ENCODE measurements around the gene PMEPA1.

The PMEPA1 gene

DNA sequence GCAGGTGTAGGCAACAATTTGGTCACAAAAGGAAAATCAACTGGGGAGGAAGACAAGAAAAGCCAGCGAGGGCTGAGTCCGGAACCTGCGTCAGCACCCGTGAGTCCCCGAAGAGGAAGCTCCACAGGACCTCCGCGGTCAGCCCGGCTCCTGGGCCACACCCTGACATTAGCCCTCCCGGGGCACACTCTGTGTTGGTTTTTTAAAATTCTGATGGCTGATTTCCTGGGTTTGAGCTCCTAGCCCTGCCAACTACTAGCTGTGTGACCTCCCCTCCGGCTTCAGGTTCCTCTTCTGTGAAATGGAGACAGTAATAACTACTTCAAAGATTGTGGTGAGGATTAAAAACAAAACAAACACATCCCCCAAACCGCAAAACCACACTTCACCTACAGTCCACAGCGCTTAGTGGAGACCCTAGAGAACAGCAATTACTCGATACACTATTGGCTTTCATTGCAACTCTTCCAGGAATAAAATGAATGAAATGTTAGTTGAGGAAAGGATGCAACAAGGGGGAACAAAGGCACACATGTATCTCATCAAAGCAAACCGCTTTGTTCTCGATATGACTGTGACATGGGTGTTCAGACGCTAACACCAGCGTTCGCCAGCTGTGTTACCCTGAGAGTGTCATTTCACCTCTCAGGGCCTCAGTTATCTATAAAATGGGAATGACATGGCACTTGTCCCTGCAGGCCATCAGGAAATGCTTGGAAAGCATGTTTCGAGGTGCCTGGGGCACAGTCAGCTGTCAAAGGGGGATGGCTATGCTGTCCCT lies 90.6 kb downstream of the PMEPA1 start:
- no peak for DNase-seq

GRCh38 chr20:57618764-57619050 lies 91.1 kb downstream of the PMEPA1 start:
- no peak for DNase-seq

DNA sequence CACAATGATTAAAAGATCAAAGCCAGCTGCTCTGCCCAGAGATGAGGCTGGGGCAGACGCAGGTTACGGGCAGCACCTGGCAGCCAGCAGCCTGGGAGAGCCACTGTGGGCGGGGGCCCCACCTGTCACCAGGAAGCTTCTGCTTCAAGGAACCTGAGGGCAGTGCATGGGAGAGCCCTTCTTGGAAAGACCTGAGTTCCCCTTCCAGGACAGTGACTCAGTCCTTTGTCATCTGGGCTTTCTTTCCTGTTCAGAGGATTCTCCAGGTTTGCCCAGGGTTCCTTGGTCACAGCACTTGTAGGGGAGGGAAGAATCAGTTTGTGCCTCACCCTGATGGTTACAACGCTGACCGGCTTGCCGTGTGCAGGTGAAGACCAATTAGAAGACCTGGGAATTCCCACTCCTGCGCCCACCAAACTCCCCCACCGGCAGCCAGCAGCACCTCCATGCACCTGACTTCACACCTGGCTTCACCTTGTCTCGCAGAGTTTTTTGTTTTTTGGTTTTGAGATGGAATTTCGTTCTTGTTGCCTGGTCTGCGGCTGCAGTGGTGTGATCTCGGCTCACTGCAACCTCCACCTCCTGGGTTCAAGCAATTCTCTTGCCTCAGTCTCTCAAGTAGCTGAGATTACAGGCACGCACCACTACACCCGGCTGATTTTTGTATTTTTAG lies 91.6 kb downstream of the PMEPA1 start:
- DNase-seq = no peak

DNA sequence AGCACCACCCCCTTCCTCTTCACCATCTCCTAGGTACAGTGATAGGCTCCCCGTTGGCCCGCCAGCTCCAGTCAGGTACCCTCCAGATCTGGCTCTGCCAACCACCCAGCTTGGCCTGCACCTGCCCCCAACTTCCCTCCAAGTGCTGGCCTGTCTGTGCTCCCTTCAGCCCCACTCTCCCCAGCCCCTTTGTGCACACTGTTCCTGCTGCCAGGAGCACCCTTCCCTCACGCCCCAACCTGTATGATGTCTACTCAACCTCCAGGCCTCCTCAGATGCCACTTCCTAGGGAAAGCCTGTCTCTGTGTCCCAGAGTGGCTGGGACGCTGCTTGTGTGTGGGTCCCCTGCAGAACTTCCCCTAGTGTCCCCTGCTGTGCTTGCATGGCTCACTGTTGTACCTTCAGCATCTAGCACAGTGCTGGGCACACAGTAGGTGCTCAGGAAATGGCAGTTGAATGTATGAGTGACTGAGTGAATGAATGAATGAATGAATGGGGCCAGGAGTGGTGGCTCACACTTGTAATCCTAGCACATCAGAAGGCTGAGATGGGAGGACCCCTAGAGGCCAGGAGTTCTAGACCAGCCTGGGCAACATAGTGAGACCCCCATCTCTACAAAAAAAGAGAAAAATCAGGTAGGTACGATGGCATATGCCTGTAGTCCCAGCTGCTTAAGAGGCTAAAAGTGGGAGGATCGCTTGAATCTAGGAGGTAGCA lies 92.6 kb downstream of the PMEPA1 start:
- no peak for DNase-seq

GRCh38 chr20:57616143-57616951 lies 93.5 kb downstream of the PMEPA1 start:
- no peak for DNase-seq

DNA sequence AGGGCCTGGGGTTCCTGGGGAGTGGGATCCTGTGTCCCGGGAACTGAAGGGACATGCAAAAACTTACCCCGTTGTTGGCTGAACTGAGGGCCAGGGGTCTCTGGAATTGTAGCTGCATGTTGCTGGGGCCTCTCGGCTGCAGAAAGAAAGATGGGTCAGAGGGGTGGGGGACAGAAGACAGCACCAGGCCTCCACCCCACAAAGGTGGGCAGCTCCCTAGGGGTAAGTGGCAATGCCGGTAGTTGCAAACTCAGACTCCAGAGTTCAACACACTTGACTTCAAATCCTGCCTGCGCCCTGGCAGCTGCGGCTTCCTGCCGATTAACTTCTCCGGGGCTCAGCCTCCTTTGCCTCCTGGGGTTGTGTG lies 94.4 kb downstream of the PMEPA1 start:
- DNase-seq = no peak

- DNase-seq = no peak
Measured at GRCh38 chr20:57614490-57615444, 95.0 kb downstream of the PMEPA1 start.

DNA sequence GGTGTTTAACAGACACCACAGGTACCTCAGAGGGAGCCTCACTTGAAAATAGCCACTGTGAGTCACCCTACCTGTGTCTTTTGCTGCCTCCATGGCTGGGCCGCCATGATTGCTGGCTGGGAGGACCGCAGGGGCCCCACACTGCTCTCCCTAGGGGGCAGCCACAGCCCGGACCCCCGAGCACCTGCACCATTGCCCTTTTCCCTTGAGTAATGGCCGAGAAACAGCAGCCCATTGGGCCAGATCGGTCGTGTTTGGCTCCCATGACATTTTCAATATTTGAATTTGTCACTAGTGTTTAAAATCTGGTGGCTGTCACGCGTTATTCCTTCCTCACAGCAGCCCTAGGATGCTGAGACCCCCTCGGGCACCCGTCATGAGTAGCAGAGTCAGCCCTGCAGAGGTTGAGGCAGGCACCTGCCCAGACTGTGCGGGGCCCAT lies 96.3 kb downstream of the PMEPA1 start:
- DNase-seq = no peak

DNA sequence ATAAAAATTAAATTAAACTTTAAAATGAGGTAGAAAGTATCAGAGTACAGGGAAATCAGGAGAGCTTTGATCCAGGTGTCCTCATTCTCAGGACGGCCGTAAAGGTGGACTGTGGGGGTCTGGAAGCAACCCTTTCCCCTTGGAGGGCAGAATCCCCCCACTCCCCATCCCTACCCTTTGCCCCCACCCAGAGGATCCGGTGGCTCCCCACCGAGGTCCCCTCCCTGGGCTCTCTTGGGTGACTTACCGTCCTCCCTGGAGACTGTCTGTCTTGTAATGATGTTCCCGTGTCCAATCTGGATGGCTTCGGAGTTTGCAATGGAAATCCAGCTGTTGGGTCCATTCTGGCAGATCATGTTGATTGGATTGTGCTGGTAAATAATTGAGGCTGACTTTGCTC lies 96.9 kb downstream of the PMEPA1 start:
- DNase-seq = no peak

- DNase-seq = no peak
Measured at GRCh38 chr20:57612436-57612835, 97.4 kb downstream of the PMEPA1 start.

- DNase-seq = no peak
Measured at GRCh38 chr20:57611586-57612311, 98.1 kb downstream of the PMEPA1 start.

GRCh38 chr20:57610261-57610952 lies 99.4 kb downstream of the PMEPA1 start:
- no peak for DNase-seq

DNA sequence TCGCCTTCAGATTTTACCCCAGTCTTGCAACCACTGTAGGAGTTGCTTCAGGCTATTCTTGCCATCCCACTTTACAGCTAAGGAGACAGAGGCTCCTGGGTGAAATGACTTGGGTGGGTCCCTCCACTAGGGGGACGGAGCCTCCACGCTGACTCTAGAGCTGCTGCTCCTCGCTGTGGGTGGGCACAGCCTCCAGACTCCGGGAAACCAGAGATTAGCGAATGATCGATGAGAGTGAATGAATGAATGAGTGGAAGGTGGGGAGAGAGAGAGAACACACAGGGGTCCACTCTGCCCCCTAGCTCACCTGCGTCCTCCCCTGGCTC lies 100.0 kb downstream of the PMEPA1 start:
- no peak for DNase-seq

GRCh38 chr20:57609086-57609841 lies 100.6 kb downstream of the PMEPA1 start:
- no peak for DNase-seq

GRCh38 chr20:57608516-57608915 lies 101.3 kb downstream of the PMEPA1 start:
- DNase-seq = no peak

GRCh38 chr20:57605878-57606277 lies 103.9 kb downstream of the PMEPA1 start:
- DNase-seq = no peak

GRCh38 chr20:57605045-57605444 lies 104.8 kb downstream of the PMEPA1 start:
- no peak for DNase-seq

DNA sequence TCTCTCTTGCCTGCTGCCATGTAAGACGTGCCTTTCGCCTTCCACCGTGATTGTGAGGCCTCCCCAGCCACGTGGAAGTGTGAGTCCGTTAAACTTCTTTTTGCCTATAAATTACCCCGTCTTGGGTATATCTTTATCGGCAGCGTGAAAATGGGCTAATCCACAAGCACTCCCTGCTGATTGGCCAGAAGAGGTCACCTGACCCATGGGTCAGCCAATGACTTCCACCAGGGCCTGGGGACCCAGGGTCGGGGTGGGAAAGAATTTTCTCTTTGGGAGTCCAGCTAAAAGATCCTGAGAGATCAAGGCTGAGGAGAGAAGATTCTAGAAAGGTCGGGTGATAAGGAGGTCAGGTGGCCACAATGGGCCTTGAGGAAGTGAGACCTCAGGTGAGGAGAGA lies 106.7 kb downstream of the PMEPA1 start:
- DNase-seq = no peak

DNA sequence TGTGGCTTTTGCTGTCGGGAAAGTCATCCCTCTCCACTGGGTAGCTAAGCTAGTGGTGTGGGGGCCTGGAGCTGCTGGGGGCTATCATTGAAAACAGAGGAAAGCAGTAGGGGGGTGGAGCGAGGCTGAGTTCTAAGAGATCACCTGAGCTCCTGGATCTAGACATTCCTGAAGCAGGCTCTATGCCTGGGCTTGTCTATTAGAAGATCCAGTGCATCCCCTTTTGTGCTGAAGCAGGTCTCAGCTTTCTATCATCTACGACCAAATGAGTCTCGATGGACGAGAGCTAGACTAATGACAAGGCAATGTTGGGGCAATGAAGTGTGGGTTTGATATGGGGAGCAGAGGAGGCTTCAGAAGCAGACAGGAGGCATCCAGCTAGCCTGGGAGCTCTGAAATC lies 108.1 kb downstream of the PMEPA1 start:
- no peak for DNase-seq

DNA sequence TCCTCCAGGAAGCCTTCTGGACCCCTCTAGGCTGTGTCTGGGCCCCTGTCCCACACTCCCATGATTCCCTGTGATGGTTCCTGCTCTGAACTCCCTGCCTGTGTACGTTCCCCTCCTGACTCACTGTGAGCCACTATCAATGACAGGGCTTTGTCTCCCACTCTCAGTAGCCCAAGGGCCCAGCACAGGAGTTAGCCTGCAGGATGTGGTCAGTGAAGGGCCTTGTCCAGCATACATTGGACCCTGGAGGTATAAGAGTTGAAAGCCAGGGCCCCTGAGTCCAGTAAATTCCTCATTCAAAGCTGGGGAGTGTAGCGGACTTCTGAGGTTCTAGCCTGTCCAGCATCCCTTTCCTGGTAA lies 108.6 kb downstream of the PMEPA1 start:
- DNase-seq = no peak

All from NCI-H1048 (cell line).